A673 (cell line): ENCODE measurements around the gene RBM17. TPM values are rescaled to one million over a fixed set of nuclear protein-coding genes. Genes with fewer than 3 reads are reported as not detected.

Experiments used
- BruUV-seq: library from RNA; stranded (reverse); fragments of 400-500 nt; replicated peaks from 2 replicates; lab custom pipeline; 2021; lab: Mats Ljungman, UMichigan
- CTCF ChIA-PET: fragments of 300-600 bp; sonication (Branson Sonifier 250); formaldehyde crosslinking; loops from one replicate; lab custom pipeline; 2022; ENCODE audit warnings: antibody characterized with exemption; lab: Charles Lee
- POLR2A ChIA-PET: fragments of 300-600 bp; sonication (Branson Sonifier 250); formaldehyde crosslinking; loops from one replicate; lab custom pipeline; 2022; ENCODE audit warnings: antibody characterized with exemption; ENCODE audit not compliant: low non-redundant PET; lab: Charles Lee
- DNase-seq: peaks from one replicate; pipeline ENCODE4 v3.0.0-alpha.2; 2015; ENCODE audit warnings: low spot score
- H3K27ac ChIP-seq: fragments of 200-600 bp; sonication (generic); 2 replicates; pipeline ENCODE4 v1.5.1; 2016; ENCODE audit warnings: mixed run types, low read depth, mild to moderate bottlenecking, mixed read lengths, antibody characterized with exemption, low read length; ENCODE audit not compliant: poor library complexity, severe bottlenecking
- H3K27me3 ChIP-seq: fragments of 200-600 bp; sonication (generic); replicated peaks from 2 replicates; pipeline ENCODE4 v1.6.1; 2017; ENCODE audit warnings: mixed run types, low read depth, mild to moderate bottlenecking, mixed read lengths, antibody characterized with exemption, low read length; ENCODE audit not compliant: insufficient read depth, poor library complexity
- H3K36me3 ChIP-seq: fragments of 200-600 bp; sonication (generic); 2 replicates; pipeline ENCODE4 v1.6.1; 2016; ENCODE audit warnings: mixed run types, mild to moderate bottlenecking, mixed read lengths, antibody characterized with exemption, low read length; ENCODE audit not compliant: insufficient read depth, poor library complexity, severe bottlenecking
- H3K4me1 ChIP-seq: fragments of 200-600 bp; sonication (generic); 2 replicates; pipeline ENCODE4 v1.6.1; 2017; ENCODE audit warnings: mixed run types, mild to moderate bottlenecking, mixed read lengths, antibody characterized with exemption, low read length; ENCODE audit not compliant: insufficient read depth, poor library complexity, severe bottlenecking
- H3K4me3 ChIP-seq: fragments of 200-600 bp; sonication (generic); 2 replicates; pipeline ENCODE4 v1.5.1; 2016; ENCODE audit warnings: low read depth, mixed run types, mild to moderate bottlenecking, mixed read lengths, low read length; ENCODE audit not compliant: poor library complexity, severe bottlenecking
- H3K9me3 ChIP-seq: fragments of 200-600 bp; sonication (generic); 2 replicates; pipeline ENCODE4 v1.6.1; 2016; ENCODE audit warnings: mixed run types, low read depth, mild to moderate bottlenecking, mixed read lengths, antibody characterized with exemption, low read length; ENCODE audit not compliant: poor library complexity, severe bottlenecking
- CTCF ChIP-seq: fragments of 300-800, 200-600 bp; sonication (generic); conservative IDR thresholded peaks from 2 replicates; pipeline ENCODE4 v1.5.1; 2017; ENCODE audit warnings: low read depth, mild to moderate bottlenecking, antibody characterized with exemption, low read length, moderate library complexity, mixed read lengths
- EZH2 ChIP-seq: fragments of 200-600 bp; sonication (generic); IDR thresholded peaks from 2 replicates; pipeline ENCODE4 v1.6.1; 2017; ENCODE audit warnings: borderline replicate concordance, low read depth, mild to moderate bottlenecking, mixed read lengths, antibody characterized with exemption, low read length; ENCODE audit not compliant: poor library complexity, severe bottlenecking
- intact Hi-C: fragments of 100-400 bp; cut with micrococcal nuclease; formaldehyde crosslinking; loops from one replicate; pipeline ENCODE4 v1.10.0; 2022; ENCODE audit not compliant: unreplicated experiment
- total RNA-seq: library from RNA; stranded (reverse); gene quantifications from 2 replicates; pipeline ENCODE4 v1.2.3, GENCODE V29; 2021

Gene RBM17
- total RNA-seq, 1 experiment from 2014 or later = 195 TPM

- H3K27ac ChIP-seq = no peak overlapping the region
- no TSS peak for BruUV-seq
- intact Hi-C loops = no loop called here
- H3K36me3 ChIP-seq = no peaks in the 10 kb centered on the region
- H3K27me3 ChIP-seq = peaks cover 36% of the 10 kb centered on the region
- H3K9me3 ChIP-seq = no peaks in the 10 kb centered on the region
- POLR2A ChIA-PET = interaction anchor here (0.5 kb wide), 1 partner anchor 504 kb away, joined by 5 read pairs; no protein-coding TSS in a partner anchor
- H3K4me3 ChIP-seq = no peak overlapping the region
- DNase-seq = no peak
- no peak for TF ChIP-seq CTCF
- TF ChIP-seq EZH2 = no peak
- no peaks in the 10 kb centered on the region for H3K4me1 ChIP-seq
- CTCF ChIA-PET = no interaction called here
These were observed 8.3 kb upstream of the RBM17 start for GRCh38 chr10:6080417-6080973.

GRCh38 chr10:6082496-6083395, 6.1 kb upstream of the RBM17 start:
- ChIA-PET POLR2A (no interaction called here), CTCF (no interaction called here)
- peaks cover 14% of the 10 kb centered on the region for H3K27me3 ChIP-seq
- no peak overlapping the region for H3K27ac ChIP-seq
- DNase-seq = no peak
- H3K36me3 ChIP-seq = no peaks in the 10 kb centered on the region
- no TSS peak for BruUV-seq
- TF ChIP-seq CTCF = no peak
- no peak for TF ChIP-seq EZH2
- intact Hi-C loops = no loop called here
- H3K4me3 ChIP-seq = no peak overlapping the region
- H3K9me3 ChIP-seq = no peaks in the 10 kb centered on the region
- H3K4me1 ChIP-seq = peaks cover 3% of the 10 kb centered on the region

- CTCF ChIA-PET = no interaction called here
- POLR2A ChIA-PET = interaction anchor here (0.5 kb wide), 1 partner anchor 80 kb away, joined by 3 read pairs; no protein-coding TSS in a partner anchor
- Histone ChIP-seq H3K27me3 (peaks cover 9% of the 10 kb centered on the region), H3K4me3 (no peak overlapping the region), H3K27ac (no peak overlapping the region), H3K4me1 (peaks cover 7% of the 10 kb centered on the region), H3K9me3 (no peaks in the 10 kb centered on the region), H3K36me3 (no peaks in the 10 kb centered on the region)
- no peak for TF ChIP-seq CTCF
- no peak for TF ChIP-seq EZH2
- BruUV-seq = no TSS peak
- peak; percentile 6 for DNase-seq
- intact Hi-C loops = no loop called here
These were observed 5.0 kb upstream of the RBM17 start for GRCh38 chr10:6083523-6084475.
